HCT116 (cell line): ENCODE results near the gene SLFNL1. TPM values are rescaled to one million over a fixed set of nuclear protein-coding genes. Genes with fewer than 3 reads are reported as not detected.

Experiments used
- ATAC-seq: fragments of 200-7000 bp; cut with Tn5 transposase; 2 replicates; pipeline ENCODE4 v1.9.1; 2020; ENCODE audit warnings: mild to moderate bottlenecking, moderate library complexity
- BruUV-seq: library from RNA; stranded (reverse); fragments of 400-500 nt; replicated peaks from 2 replicates; lab custom pipeline; 2021; lab: Mats Ljungman, UMichigan
- CTCF ChIA-PET: fragments of 300-600 bp; sonication (Branson Sonifier 250); formaldehyde crosslinking; loops from one replicate; lab custom pipeline; 2021; ENCODE audit warnings: antibody characterized with exemption; lab: Charles Lee
- POLR2A ChIA-PET: fragments of 300-600, 350-600 bp; sonication (Branson Sonifier 250); formaldehyde crosslinking; loops from one replicate; lab custom pipeline; 2021; ENCODE audit warnings: antibody characterized with exemption; lab: Charles Lee
- RAD21 ChIA-PET, 2 experiments: fragments of 300-600 bp; sonication (Branson Sonifier 250); formaldehyde crosslinking; loops; one replicate each; lab custom pipeline; 2023; ENCODE audit warnings: low total read pairs in 2 of 2; ENCODE audit not compliant: uncharacterized antibody in 2 of 2, unreplicated experiment in 2 of 2, low non-redundant PET in 1 of 2; lab: Charles Lee
- DNase-seq: peaks from one replicate; pipeline ENCODE4 v3.0.0-alpha.2; 2010; ENCODE audit warnings: low read depth, low spot score
- H2AFZ ChIP-seq: fragments of 200-600 bp; shearing (Covaris generic), sonication (generic); 2 replicates; pipeline ENCODE4 v1.6.1; 2017; ENCODE audit warnings: low read depth, mixed run types, mixed read lengths, antibody characterized with exemption, low read length; ENCODE audit not compliant: poor library complexity, severe bottlenecking
- H3K27ac ChIP-seq: 2 replicates; pipeline ENCODE4 v1.5.1; 2012; ENCODE audit warnings: low read depth, low read length
- H3K27me3 ChIP-seq: fragments of 200-600 bp; sonication (generic); 2 replicates; pipeline ENCODE4 v1.6.1; 2016; ENCODE audit warnings: mixed run types, low read length, mixed read lengths; ENCODE audit not compliant: insufficient read depth
- H3K36me3 ChIP-seq, 2 experiments: fragments of 200-500 bp in 1 of 2; fragments of 200-600 bp in 1 of 2; sonication (Bioruptor generic) in 1 of 2; sonication (generic) in 1 of 2; 2 replicates each; pipeline versions ENCODE4 v1.5.1 to v1.6.1; 2014 to 2016; ENCODE audit warnings: low read length in 2 of 2, inconsistent platforms in 1 of 2, mixed read lengths in 1 of 2, mixed run types in 1 of 2; ENCODE audit not compliant: insufficient read depth in 2 of 2, control insufficient read depth in 1 of 2
- H3K4me1 ChIP-seq, 2 experiments: fragments of 200-600 bp in 1 of 2; sonication (generic) in 1 of 2; 2 replicates each; pipeline versions ENCODE4 v1.5.1 to v1.6.1; 2012 to 2017; ENCODE audit warnings: low read length in 2 of 2, inconsistent platforms in 1 of 2, mild to moderate bottlenecking in 1 of 2, mixed read lengths in 1 of 2, mixed run types in 1 of 2, moderate library complexity in 1 of 2; ENCODE audit not compliant: insufficient read depth in 2 of 2, control insufficient read depth in 1 of 2
- H3K4me2 ChIP-seq: fragments of 200-600 bp; sonication (generic); 2 replicates; pipeline ENCODE4 v1.6.1; 2017; ENCODE audit warnings: mixed run types, low read length, mixed read lengths
- H3K4me3 ChIP-seq, 2 experiments: fragments of 200-600 bp in 1 of 2; sonication (generic) in 1 of 2; replicated peaks in 1 of 2; 2 replicates each; pipeline ENCODE4 v1.5.1; 2011 to 2016; ENCODE audit warnings: low read length in 2 of 2, control low read depth in 1 of 2, low read depth in 1 of 2, mild to moderate bottlenecking in 1 of 2, mixed read lengths in 1 of 2, mixed run types in 1 of 2
- H3K79me2 ChIP-seq: fragments of 200-600 bp; sonication (generic); 2 replicates; pipeline ENCODE4 v1.6.1; 2017; ENCODE audit warnings: mild to moderate bottlenecking, mixed run types, low read length, moderate library complexity, mixed read lengths; ENCODE audit not compliant: insufficient read depth
- H3K9ac ChIP-seq: fragments of 200-600 bp; sonication (generic); 2 replicates; pipeline ENCODE4 v1.6.1; 2016; ENCODE audit warnings: low read length, mixed read lengths
- H3K9me2 ChIP-seq: fragments of 200-600 bp; sonication (generic), shearing (Covaris generic); 2 replicates; pipeline ENCODE4 v1.6.1; 2017; ENCODE audit warnings: mixed run types, mild to moderate bottlenecking, moderate library complexity; ENCODE audit not compliant: insufficient read depth
- H3K9me3 ChIP-seq, 2 experiments: fragments of 200-500 bp in 1 of 2; fragments of 200-600 bp in 1 of 2; sonication (Bioruptor generic) in 1 of 2; sonication (generic) in 1 of 2; 2 replicates each; pipeline ENCODE4 v1.6.1; 2014 to 2017; ENCODE audit warnings: low read length in 2 of 2, mixed read lengths in 2 of 2, inconsistent platforms in 1 of 2, low read depth in 1 of 2, mild to moderate bottlenecking in 1 of 2, mixed run types in 1 of 2, moderate library complexity in 1 of 2; ENCODE audit not compliant: control insufficient read depth in 1 of 2, insufficient read depth in 1 of 2
- H4K20me1 ChIP-seq: fragments of 200-600 bp; sonication (generic), shearing (Covaris generic); 2 replicates; pipeline ENCODE4 v1.6.1; 2017; ENCODE audit warnings: mixed run types, mild to moderate bottlenecking, moderate library complexity; ENCODE audit not compliant: insufficient read depth
- EGR1 ChIP-seq: IDR thresholded peaks from 2 replicates; pipeline ENCODE4 v1.6.1; 2012; ENCODE audit warnings: low read depth
- ELF1 ChIP-seq: IDR thresholded peaks from 2 replicates; pipeline ENCODE4 v1.6.1; 2012; ENCODE audit warnings: low read depth, borderline replicate concordance
- MAX ChIP-seq: IDR thresholded peaks from 2 replicates; pipeline ENCODE4 v1.6.1; 2012
- POLR2A ChIP-seq: IDR thresholded peaks from 2 replicates; pipeline ENCODE4 v1.7.0; 2011; ENCODE audit warnings: borderline replicate concordance; ENCODE audit not compliant: insufficient read depth, insufficient read length; ENCODE audit errors: extremely low read depth
- POLR2AphosphoS5 ChIP-seq: IDR thresholded peaks from 2 replicates; pipeline ENCODE4 v1.6.1; 2011; ENCODE audit warnings: mild to moderate bottlenecking, low read depth, low read length, moderate library complexity
- REST ChIP-seq: IDR thresholded peaks from 2 replicates; pipeline ENCODE4 v1.6.1; 2012; ENCODE audit warnings: low read depth
- SIN3A ChIP-seq: IDR thresholded peaks from 2 replicates; pipeline ENCODE4 v1.6.1; 2012; ENCODE audit warnings: low read depth
- TCF7L2 ChIP-seq: IDR thresholded peaks from 2 replicates; pipeline ENCODE4 v1.7.0; 2011; ENCODE audit warnings: borderline replicate concordance, inconsistent platforms; ENCODE audit not compliant: insufficient read depth, insufficient read length; ENCODE audit errors: extremely low read depth
- YY1 ChIP-seq: IDR thresholded peaks from 2 replicates; pipeline ENCODE4 v1.6.1; 2011; ENCODE audit warnings: low read length, low read depth, moderate library complexity, mild to moderate bottlenecking; ENCODE audit not compliant: insufficient replicate concordance; ENCODE audit errors: extremely low read depth
- ZFX ChIP-seq: fragments of 450-650 bp; IDR thresholded peaks from 2 replicates; pipeline ENCODE4 v1.6.1; 2017
- ZNF274 ChIP-seq: fragments of 200-500 bp; sonication (Bioruptor generic); IDR thresholded peaks from 2 replicates; pipeline ENCODE4 v1.6.1; 2014; ENCODE audit warnings: mild to moderate bottlenecking, low read depth, low read length, inconsistent platforms
- intact Hi-C: fragments of 100-400 bp; cut with micrococcal nuclease; formaldehyde crosslinking; loops from 2 replicates; pipeline ENCODE4 v1.10.0; 2022
- total RNA-seq: library from RNA; stranded (reverse); gene quantifications from one replicate; pipeline ENCODE4 v1.2.1, GENCODE V29; 2021; ENCODE audit not compliant: unreplicated experiment

Gene SLFNL1
- total RNA-seq, 1 experiment from 2014 or later = 0.20 TPM

GRCh38 chr1:40987439-40988276 lies 33.9 kb downstream of the SLFNL1 start:
- no peaks in the 10 kb centered on the region for H3K9me2 ChIP-seq
- DNase-seq (no peak), ATAC-seq (no peak)
- H3K79me2 ChIP-seq = peaks cover 100% of the 10 kb centered on the region
- H3K36me3 ChIP-seq = peaks cover 80 to 99% of the 10 kb centered on the region in 2 experiments
- H3K9ac ChIP-seq = no peak overlapping the region
- H3K27me3 ChIP-seq = no peaks in the 10 kb centered on the region
- RAD21 ChIA-PET = no interaction called here
- H4K20me1 ChIP-seq = peaks cover 15% of the 10 kb centered on the region; the same call in 1 of the 2 replicates
- H3K27ac ChIP-seq = no peak overlapping the region
- no peak overlapping the region for H3K4me2 ChIP-seq
- POLR2A ChIA-PET = no interaction called here
- CTCF ChIA-PET = no interaction called here
- intact Hi-C loops = no loop called here
- H3K4me3 ChIP-seq = no peak overlapping the region
- no peaks in the 10 kb centered on the region for H3K9me3 ChIP-seq
- TF ChIP-seq ZFX (no peak), EGR1 (no peak), REST (no peak)
- no peaks in the 10 kb centered on the region for H3K4me1 ChIP-seq
- no peak overlapping the region for H2AFZ ChIP-seq
- BruUV-seq = no TSS peak

- no TSS peak for BruUV-seq
- RAD21 ChIA-PET = no interaction called here
- H3K9me3 ChIP-seq = no peaks in the 10 kb centered on the region
- ATAC-seq = no peak
- no peak overlapping the region for H3K4me3 ChIP-seq
- intact Hi-C loops = no loop called here
- no peak overlapping the region for H3K9ac ChIP-seq
- CTCF ChIA-PET = no interaction called here
- H3K27me3 ChIP-seq = no peaks in the 10 kb centered on the region
- no peaks in the 10 kb centered on the region for H3K4me1 ChIP-seq
- no peaks in the 10 kb centered on the region for H3K9me2 ChIP-seq
- H3K79me2 ChIP-seq = peaks cover 100% of the 10 kb centered on the region
- POLR2A ChIA-PET = no interaction called here
- H4K20me1 ChIP-seq = peaks cover 20% of the 10 kb centered on the region; the same call in 1 of the 2 replicates
- no peak overlapping the region for H2AFZ ChIP-seq
- no peak for DNase-seq
- H3K36me3 ChIP-seq = peaks cover 74 to 92% of the 10 kb centered on the region in 2 experiments
- H3K27ac ChIP-seq = no peak overlapping the region
- no peak overlapping the region for H3K4me2 ChIP-seq
- no peak for TF ChIP-seq SIN3A
- TF ChIP-seq ZNF274 = no peak
- no peak for TF ChIP-seq TCF7L2
- TF ChIP-seq EGR1 = no peak
- TF ChIP-seq ELF1 = no peak
- no peak for TF ChIP-seq POLR2A
- no peak for TF ChIP-seq YY1
- no peak for TF ChIP-seq REST
- TF ChIP-seq POLR2AphosphoS5 = no peak
- no peak for TF ChIP-seq MAX
These were observed 34.6 kb downstream of the SLFNL1 start for GRCh38 chr1:40986956-40987355.
